GM19372 (cell line): ENCODE results near the gene TSPEAR.

Source experiments
- ATAC-seq: cut with Tn5 transposase; IDR thresholded peaks from one replicate; pipeline ENCODE4 v1.9.1; 2021; ENCODE audit warnings: mild to moderate bottlenecking, low read depth, moderate library complexity; ENCODE audit not compliant: unreplicated experiment

TSPEAR gene

DNA sequence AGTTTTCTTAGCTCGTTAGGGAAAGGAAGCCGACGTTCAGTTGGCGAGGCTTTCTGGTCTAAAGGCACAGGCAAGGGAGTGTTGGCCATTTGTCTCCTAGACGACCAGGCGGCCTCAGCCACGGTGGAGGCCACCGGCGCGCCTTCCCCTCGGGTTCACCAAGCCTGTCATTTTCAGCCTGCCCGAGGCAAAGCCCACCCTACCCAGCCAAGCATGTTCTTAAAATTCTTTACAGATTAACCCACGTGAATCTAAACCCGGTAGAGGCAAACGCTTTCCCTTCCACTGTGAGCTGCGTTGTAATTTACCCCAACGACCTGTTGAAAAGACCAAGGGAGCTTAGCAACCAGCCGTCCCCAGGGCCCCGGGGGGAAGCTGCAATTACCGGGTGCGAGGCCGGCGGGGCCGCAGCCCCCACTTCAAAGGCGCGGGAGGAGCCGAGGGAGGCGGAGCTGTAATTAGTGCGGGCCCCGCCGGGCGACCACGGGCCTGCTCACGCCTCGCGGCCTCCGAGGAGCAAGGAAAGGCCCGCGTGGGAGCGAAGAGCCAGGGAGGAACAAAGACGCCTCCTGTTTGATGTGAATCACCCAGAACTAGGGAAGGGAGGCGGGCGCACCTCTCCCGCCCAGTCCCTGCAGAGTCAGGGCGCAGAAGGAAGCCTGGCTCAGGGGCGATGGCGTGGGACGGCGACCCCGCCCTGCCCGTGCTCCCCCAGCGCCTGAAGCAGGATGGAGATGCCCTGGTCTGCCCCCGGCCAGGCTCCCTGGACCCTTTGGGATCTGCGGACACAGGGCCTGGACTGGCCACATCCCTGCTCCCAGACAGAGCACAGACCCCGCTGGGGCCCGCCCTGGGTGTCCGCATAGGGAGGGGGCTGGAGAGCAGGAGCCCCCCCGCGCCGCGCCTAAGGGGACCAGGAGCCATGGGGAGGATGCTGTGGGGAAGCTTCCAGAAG is 12.1 kb upstream of the TSPEAR start:
- ATAC-seq, result no peak

GRCh38 chr21:44722731-44723130 is 11.4 kb upstream of the TSPEAR start:
- ATAC-seq, result no peak

DNA sequence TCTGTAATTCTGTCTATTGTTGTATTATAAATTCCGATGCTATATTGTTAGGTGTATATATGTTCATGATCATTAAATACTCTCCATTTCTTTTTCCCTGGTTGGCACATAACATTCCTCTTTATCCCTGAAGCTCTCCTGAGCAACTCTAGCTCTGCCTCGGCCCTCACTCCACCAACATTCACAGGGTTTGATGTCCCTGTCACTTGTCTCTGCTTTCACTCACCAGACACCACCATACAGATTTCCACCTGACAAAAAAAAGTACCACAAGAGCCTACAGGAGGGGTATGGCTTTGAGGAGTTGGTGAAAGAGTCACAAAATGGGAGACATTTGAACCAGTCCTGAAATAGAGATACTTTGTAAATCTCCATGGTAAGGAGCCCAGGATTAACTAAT is 8.8 kb upstream of the TSPEAR start:
- ATAC-seq, result no peak

- no peak for ATAC-seq
Measured at GRCh38 chr21:44718571-44718970, 7.2 kb upstream of the TSPEAR start.

DNA sequence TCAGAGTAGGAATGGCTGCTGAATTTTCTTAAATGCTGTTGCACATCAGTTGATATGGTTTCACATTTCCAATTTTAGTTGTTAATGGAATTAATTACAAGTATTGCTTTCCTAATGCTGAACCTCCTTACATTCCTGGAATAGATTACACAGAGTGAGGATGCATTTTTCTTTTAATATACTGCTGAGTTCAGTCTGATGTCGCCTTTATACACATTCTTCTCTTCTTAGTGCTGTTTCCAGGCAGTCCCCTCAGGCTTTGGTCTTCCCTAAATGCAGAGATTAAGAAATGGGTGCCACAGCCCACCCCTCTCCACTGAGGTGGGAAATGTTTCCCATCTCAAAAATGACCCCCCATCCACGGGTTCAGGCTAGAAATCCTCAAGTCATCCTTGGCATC is 6.7 kb upstream of the TSPEAR start:
- no peak for ATAC-seq

- ATAC-seq, result no peak
Measured at GRCh38 chr21:44716984-44717383, 5.6 kb upstream of the TSPEAR start.

DNA sequence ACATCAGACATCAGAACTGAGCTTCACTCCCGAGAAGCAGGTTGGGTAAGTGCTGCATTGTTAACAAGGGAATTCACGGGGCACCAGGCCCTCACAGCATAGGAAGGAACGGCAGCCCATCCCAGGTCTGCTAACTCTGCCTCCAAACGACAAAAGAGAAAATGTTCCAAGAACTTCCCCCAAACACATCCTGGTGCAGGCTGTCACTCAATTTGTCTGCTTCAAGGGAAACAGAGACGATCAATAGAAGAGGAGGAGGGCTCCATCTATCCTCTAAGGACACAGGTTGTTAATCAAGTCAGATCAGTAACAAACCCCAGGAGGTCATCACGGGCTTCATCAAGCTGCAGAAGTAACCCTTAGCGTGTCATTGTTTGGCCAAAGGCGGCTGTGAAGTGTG is 3.5 kb upstream of the TSPEAR start:
- ATAC-seq, result no peak

- no peak for ATAC-seq
Measured at GRCh38 chr21:44713846-44714245, 2.5 kb upstream of the TSPEAR start.

GRCh38 chr21:44713130-44713529 is 1.8 kb upstream of the TSPEAR start:
- ATAC-seq, result no peak

DNA sequence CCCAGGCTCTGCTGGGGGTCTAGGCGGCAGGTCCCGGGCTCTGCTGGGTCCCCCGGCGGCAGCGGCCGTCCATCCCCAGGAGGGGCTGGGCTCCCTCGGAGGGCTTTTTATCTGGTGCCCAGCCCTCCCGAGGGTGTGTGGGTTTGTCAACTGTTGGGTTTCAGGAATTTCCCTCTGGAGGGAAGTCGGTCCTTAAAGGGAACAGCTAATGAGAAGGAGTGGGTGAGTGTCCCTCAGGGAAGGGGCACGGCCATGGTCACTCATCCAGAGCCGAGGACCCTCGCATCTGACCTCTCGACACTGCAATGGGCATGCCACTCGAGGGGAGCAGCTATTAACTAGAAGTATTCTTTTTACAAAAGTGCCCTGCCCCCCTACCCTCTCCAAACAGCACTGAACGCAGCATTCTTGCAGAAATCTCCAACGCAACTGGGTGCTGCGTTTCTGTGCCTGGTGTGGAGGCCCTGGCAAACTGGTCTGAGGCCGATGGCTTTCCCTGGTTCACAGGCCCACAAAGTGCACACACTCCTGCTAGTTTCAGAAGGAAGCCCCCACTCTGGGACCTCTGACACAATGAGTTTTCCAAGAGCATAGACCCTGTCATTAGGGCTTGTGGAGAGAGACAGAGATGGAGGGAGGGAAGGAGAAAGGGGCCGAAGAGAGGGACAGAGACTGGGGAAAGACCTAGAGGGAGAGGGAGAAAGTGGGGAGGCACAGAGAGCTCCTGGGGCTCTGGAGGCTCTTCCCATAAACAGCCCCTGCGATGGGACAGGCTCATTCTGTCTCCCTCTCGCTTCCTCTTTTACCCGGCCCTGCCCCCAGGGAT is 1.0 kb upstream of the TSPEAR start:
- ATAC-seq, result no peak

DNA sequence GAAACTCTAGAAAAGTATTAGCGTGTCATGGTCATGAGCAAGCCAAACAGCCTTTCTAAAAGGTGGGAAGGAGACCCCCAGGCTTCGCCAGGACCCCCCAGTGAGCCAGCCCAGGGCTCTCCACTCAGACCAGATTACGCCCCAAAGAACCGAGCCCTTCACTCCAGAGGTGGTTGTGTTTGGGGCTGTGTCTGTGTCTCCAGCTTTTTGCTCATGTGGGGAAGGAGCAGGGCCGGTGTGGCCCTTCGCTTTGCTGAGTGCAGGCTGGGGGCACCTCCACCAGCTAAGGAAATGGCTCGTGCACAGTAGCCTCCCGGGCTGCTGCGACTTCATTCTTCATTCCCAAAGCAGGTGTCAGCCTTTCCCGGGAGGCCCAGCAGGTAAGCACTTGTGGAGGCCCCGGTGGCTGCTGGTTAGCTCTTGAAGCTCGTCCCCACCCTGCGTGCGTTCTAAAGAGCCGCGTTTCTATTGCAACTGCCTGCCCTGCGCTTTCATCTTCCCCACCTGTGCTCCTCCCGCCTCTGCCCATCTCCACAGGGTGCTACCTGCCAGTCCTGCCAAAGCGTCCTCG is 531 bp downstream of the TSPEAR start:
- no peak for ATAC-seq

- ATAC-seq, result no peak
Measured at GRCh38 chr21:44710294-44710665, 1.1 kb downstream of the TSPEAR start.

- ATAC-seq, result no peak
Measured at GRCh38 chr21:44709426-44710293, 1.7 kb downstream of the TSPEAR start.

DNA sequence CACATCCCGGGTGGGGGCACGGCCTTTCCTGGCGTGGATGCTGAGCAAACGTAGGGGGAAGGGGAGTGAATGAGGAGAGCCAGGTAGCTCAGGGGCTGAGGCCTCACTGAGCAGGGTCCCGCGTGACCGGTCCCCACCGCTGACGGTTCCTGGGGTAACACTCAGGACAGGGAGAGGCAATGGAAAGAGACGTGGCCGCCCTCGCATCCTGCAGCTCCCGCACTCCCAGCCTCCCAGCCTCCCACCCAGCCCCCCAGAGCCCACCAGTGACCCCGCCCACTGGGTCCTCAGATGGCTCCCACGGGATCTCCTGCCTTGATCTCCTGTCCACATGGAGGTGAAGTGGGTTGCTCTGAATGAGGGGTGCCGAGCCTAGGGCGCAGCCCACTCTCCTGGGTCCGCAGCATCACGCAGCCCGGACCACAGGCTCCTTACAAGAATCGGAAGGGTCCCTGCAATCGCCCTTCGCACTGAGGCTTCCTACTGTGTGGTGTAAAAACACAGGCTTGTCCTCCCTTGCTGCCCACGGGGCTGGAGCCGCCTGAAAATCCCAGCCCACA is 2.4 kb downstream of the TSPEAR start:
- ATAC-seq, result no peak

- no peak for ATAC-seq
Measured at GRCh38 chr21:44708213-44708865, 3.0 kb downstream of the TSPEAR start.

DNA sequence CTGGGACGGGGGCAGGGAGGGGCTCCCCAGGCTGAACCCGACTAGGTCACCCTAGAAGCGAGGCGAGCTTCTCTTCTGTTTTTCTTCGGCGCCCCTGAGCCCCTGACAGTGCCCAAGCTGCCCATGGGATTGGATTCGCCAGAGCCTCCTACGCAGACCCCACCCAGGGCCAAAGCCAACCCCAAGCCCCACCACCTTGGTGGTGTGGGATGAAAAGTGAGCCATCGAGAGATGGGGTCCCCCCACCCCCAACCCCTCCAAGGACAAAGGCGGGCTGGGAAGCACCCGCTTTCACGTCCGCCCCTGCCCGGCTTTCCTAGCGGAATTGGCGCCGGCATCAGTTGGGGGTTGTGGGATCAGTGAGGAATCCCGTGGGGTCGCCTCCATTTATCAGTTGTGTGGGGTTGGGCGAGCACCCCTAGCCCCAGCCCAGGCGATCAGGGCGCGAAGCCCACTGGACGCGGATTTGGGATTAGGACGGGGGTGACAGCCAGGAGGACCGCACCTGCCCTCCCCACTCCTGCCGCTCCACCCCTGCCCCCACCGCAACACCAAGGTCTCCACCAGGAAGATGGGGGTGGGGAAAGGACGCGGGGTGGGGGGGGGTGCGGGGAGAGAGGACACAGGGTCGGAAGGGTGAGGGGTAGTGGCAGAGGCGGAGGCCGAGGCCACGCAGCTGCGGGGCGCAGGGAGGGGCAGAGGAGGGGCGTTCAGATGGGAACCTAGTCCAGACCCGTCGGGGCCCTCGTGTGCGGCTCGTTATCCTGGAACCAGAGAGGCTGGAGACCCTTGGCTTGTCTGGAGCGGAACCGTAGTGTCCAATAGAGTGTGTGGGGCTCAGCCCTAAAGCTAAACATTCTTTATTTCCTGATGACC is 4.4 kb downstream of the TSPEAR start:
- ATAC-seq, result no peak

DNA sequence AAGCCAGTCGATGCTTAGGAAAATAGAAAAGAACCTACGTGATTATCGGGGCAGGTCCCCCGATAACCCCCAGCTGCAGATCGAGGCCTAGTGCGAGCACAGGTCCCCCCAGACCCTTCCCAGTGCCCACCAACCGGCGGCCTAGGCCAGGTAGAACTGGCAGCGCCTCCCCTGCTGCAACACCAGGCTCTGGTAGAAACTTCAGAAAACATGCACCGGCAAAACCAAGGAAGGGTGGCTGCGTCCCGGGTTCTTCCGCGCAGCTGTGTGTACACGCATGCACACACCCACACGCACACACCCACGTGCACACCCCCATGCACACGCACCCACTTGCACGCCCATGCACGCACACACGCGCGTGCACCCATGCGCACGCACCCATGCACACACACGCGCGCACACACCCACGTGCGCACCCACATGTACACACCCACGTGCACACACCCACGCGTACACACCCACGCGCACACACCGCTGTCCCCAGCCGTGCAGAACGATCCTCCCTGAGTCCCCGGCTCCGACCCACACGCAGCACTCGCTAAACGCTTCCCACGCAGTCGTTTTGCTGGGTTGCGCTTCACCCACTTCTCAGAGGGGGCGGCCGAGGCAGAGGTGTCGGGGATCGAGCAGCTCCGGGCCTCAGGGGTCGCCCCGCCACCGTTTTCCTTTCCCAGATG is 5.2 kb downstream of the TSPEAR start:
- ATAC-seq, result no peak

DNA sequence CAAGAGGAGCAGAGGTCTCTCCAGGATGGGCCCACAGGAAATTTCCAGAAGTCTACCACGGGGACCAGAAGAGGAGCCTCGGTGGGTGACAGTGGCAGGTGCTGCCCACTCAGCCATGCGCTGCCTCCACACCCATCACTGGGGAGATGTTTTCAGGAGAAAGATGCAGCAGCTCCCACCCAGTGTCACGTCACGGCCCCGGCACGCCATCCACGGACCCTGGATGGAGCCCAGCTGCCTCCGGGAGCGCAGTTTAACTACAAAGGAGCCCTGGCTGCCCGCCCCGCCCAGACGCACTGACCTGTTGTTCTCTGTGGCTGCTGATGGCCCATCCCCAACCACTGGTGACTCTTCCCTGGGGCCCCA is 6.8 kb downstream of the TSPEAR start:
- ATAC-seq, result no peak
